ENCODE measurements around the gene SASH1.

DNA sequence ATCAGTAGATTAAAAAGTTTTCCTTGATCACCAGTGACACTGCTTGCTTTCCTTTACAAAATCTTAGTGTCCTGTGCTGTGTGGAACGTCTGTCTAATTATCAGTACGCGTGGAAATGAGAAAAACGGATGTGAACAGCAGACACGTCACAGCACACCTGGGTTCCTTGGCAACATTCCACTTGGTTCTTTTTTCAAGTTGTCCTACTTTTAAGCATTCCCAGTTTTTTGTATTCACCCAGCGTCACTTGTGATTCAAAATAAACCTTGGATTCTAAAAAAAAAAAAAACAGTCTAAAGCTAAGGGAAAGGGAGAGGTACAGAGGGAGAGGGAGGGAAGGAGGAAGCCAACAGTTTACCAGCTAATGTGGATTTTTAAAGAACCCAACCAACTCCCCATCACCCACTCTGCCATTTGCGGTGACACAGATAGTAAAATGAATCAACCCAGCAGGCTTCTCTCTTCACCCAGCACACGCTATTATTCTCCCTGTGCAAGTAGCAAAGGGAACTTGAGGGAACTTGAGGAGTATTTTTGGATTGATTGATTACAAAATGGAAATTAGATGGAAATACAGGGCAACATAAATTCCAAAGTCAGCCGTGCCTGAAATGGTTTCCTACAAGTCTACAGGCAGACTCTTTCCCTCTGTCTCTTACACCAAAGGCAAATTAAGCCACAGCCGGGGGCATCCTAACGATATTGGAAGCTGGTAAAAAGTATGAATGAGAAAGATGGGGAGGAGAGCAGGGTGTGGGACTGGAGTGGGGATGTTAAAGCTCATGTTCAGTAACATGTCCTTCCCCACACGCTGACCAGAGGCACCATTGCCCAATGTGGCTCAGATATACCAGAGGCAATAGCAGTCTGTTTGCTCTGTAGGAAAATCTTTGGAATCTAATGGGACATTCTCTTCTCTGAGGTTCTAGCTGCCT, 129.8 kb downstream of the SASH1 start:
- TF ChIP-seq SUZ12 (IDR thresholded peaks at IDR 0.05), result no peak
- TF ChIP-seq LEF1 (IDR thresholded peaks at IDR 0.05; ENCODE audit: borderline replicate concordance), result no peak
- no peak for TF ChIP-seq L3MBTL2 (conservative IDR thresholded peaks at IDR 0.05)
